Mesenchymal stem cell (in vitro differentiated cells and primary cell): ENCODE results near the gene RAPGEF4.

Source experiments
- DNase-seq: peaks from one replicate; pipeline ENCODE4 v3.0.0-alpha.2; 2013
- H2AFZ ChIP-seq: one replicate; pipeline ENCODE4 v1.6.1; 2013; ENCODE audit warnings: low read depth, mild to moderate bottlenecking, control low read depth, inconsistent platforms, low read length, moderate library complexity
- H2AK5ac ChIP-seq: 2 replicates; pipeline ENCODE4 v1.6.1; 2013; ENCODE audit warnings: low read length, moderate library complexity, mild to moderate bottlenecking, inconsistent platforms; ENCODE audit not compliant: severe bottlenecking
- H2BK120ac ChIP-seq: one replicate; pipeline ENCODE4 v1.6.1; 2013; ENCODE audit warnings: low read depth, mild to moderate bottlenecking, inconsistent platforms, low read length, moderate library complexity
- H2BK12ac ChIP-seq, 2 experiments: one replicate each; pipeline ENCODE4 v1.6.1; 2013; ENCODE audit warnings: inconsistent platforms in 2 of 2, low read length in 2 of 2, mild to moderate bottlenecking in 2 of 2, moderate library complexity in 2 of 2, control low read depth in 1 of 2
- H2BK15ac ChIP-seq: one replicate; pipeline ENCODE4 v1.6.1; 2013; ENCODE audit warnings: mild to moderate bottlenecking, low read depth, inconsistent platforms; ENCODE audit not compliant: poor library complexity, severe bottlenecking
- H2BK5ac ChIP-seq: 2 replicates; pipeline ENCODE4 v1.6.1; 2013; ENCODE audit warnings: low read depth, mild to moderate bottlenecking, low read length, control low read depth, inconsistent platforms; ENCODE audit not compliant: poor library complexity, severe bottlenecking
- H3K14ac ChIP-seq, 2 experiments: one replicate each; pipeline ENCODE4 v1.6.1; 2013; ENCODE audit warnings: inconsistent platforms in 2 of 2, low read length in 2 of 2, control low read depth in 1 of 2, mild to moderate bottlenecking in 1 of 2, moderate library complexity in 1 of 2
- H3K18ac ChIP-seq, 2 experiments: one replicate each; pipeline ENCODE4 v1.6.1; 2013; ENCODE audit warnings: inconsistent platforms in 2 of 2, low read length in 2 of 2, control low read depth in 1 of 2, low read depth in 1 of 2, mild to moderate bottlenecking in 1 of 2
- H3K23ac ChIP-seq, 2 experiments: one replicate each; pipeline ENCODE4 v1.6.1; 2013; ENCODE audit warnings: inconsistent platforms in 2 of 2, low read length in 2 of 2, mild to moderate bottlenecking in 2 of 2, moderate library complexity in 2 of 2, control low read depth in 1 of 2
- H3K27ac ChIP-seq: 2 replicates; pipeline ENCODE4 v1.5.1; 2013; ENCODE audit warnings: mild to moderate bottlenecking, moderate library complexity, low read length, control low read depth, inconsistent platforms; ENCODE audit not compliant: poor library complexity, severe bottlenecking
- H3K27me3 ChIP-seq, 2 experiments: 2 replicates each; pipeline versions ENCODE4 v1.6.1 to v1.7.0; 2013; ENCODE audit warnings: low read length in 2 of 2, mild to moderate bottlenecking in 2 of 2, moderate library complexity in 2 of 2, control low read depth in 1 of 2, inconsistent platforms in 1 of 2; ENCODE audit not compliant: control insufficient read depth in 1 of 2, insufficient read depth in 1 of 2
- H3K36me3 ChIP-seq, 2 experiments: 2 replicates each; pipeline versions ENCODE4 v1.6.1 to v1.7.0; 2013; ENCODE audit warnings: low read length in 2 of 2, control low read depth in 1 of 2, inconsistent platforms in 1 of 2, low read depth in 1 of 2, mild to moderate bottlenecking in 1 of 2; ENCODE audit not compliant: insufficient read depth in 2 of 2, control insufficient read depth in 1 of 2
- H3K4ac ChIP-seq, 2 experiments: one replicate each; pipeline ENCODE4 v1.6.1; 2013; ENCODE audit warnings: inconsistent platforms in 2 of 2, low read length in 2 of 2, mild to moderate bottlenecking in 2 of 2, moderate library complexity in 2 of 2, control low read depth in 1 of 2, low read depth in 1 of 2
- H3K4me1 ChIP-seq: 2 replicates; pipeline ENCODE4 v1.6.1; 2013; ENCODE audit warnings: low read depth, low read length, control low read depth; ENCODE audit not compliant: control insufficient read depth, insufficient read depth
- H3K4me2 ChIP-seq: 2 replicates; pipeline ENCODE4 v1.6.1; 2013; ENCODE audit warnings: low read length, mild to moderate bottlenecking, inconsistent platforms; ENCODE audit not compliant: poor library complexity, severe bottlenecking
- H3K4me3 ChIP-seq, 2 experiments: 2 replicates each; pipeline versions ENCODE4 v1.5.1 to v1.7.0; 2013; ENCODE audit warnings: low read length in 2 of 2, mild to moderate bottlenecking in 2 of 2, control low read depth in 1 of 2, low read depth in 1 of 2; ENCODE audit not compliant: insufficient read depth in 1 of 2
- H3K79me1 ChIP-seq: replicated peaks from 2 replicates; pipeline ENCODE4 v1.6.1; 2013; ENCODE audit warnings: mild to moderate bottlenecking, control low read depth, low read length, inconsistent platforms; ENCODE audit not compliant: poor library complexity, severe bottlenecking
- H3K9ac ChIP-seq: 2 replicates; pipeline ENCODE4 v1.7.0; 2013; ENCODE audit warnings: mild to moderate bottlenecking, low read length, moderate library complexity
- H3K9me3 ChIP-seq: 2 replicates; pipeline ENCODE4 v1.7.0; 2013; ENCODE audit warnings: mild to moderate bottlenecking, low read length; ENCODE audit not compliant: control insufficient read depth
- H4K8ac ChIP-seq: one replicate; pipeline ENCODE4 v1.6.1; 2013; ENCODE audit warnings: inconsistent platforms, mild to moderate bottlenecking, low read length, moderate library complexity
- H4K91ac ChIP-seq: one replicate; pipeline ENCODE4 v1.6.1; 2013; ENCODE audit warnings: mild to moderate bottlenecking, low read length, inconsistent platforms
- WGBS: methylation state at CpG from one replicate; pipeline ENCODE4 v1.1.7; 2013; ENCODE audit warnings: mixed read lengths; 5-methylcytosine and 5-hydroxymethylcytosine counted together

RAPGEF4 gene

DNA sequence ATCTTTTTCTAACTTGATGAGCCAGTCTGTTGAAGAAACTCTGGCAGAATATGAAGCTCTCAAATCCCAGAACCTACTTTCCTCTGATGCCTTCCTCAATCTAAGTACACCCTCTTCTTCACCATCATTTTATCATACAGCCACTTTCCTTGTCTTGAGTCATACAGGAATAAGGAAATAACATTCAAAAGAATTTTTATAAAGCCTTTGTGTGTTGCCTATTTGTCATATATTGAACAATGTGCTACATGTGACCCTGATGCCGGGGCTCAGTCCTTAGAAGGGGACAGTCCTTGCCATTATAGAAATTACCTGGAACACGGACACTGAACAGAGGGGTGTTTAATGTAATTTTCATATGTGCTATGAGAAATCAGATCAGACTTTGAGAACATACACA lies 27.4 kb downstream of the RAPGEF4 start:
- Histone ChIP-seq H3K79me1 (no peaks in the 10 kb centered on the region), H3K4me3 (no peak overlapping the region), H3K4ac (no peak overlapping the region), H3K23ac (no peak overlapping the region), H2AFZ (no peak overlapping the region), H4K91ac (no peak overlapping the region), H3K9ac (no peak overlapping the region), H2BK15ac (no peak overlapping the region), H2BK120ac (no peak overlapping the region), H3K14ac (no peak overlapping the region), H3K9me3 (peaks cover 13% of the 10 kb centered on the region), H2BK5ac (no peak overlapping the region), H4K8ac (no peak overlapping the region), H3K36me3 (no peaks in the 10 kb centered on the region), H2AK5ac (no peak overlapping the region), H3K18ac (no peak overlapping the region), H3K27ac (no peak overlapping the region), H3K4me1 (no peaks in the 10 kb centered on the region), H3K4me2 (no peak overlapping the region), H2BK12ac (no peak overlapping the region), H3K27me3 (peaks cover 4 to 6% of the 10 kb centered on the region in 2 experiments)
- WGBS, result 80% methylated on average over 2 of the region's 2 CpGs
- DNase-seq, result no peak

GRCh38 chr2:172765662-172766061 lies 30.0 kb downstream of the RAPGEF4 start:
- H3K18ac ChIP-seq, result no peak overlapping the region
- H2BK12ac ChIP-seq, result no peak overlapping the region
- no peak overlapping the region for H3K14ac ChIP-seq
- no peaks in the 10 kb centered on the region for H3K79me1 ChIP-seq
- H2AK5ac ChIP-seq, result no peak overlapping the region
- no peak for DNase-seq
- H3K23ac ChIP-seq, result no peak overlapping the region
- no peak overlapping the region for H3K27ac ChIP-seq
- no peak overlapping the region for H2BK120ac ChIP-seq
- H4K8ac ChIP-seq, result no peak overlapping the region
- no peak overlapping the region for H3K9ac ChIP-seq
- no peak overlapping the region for H3K4me2 ChIP-seq
- H4K91ac ChIP-seq, result no peak overlapping the region
- no peak overlapping the region for H3K4me3 ChIP-seq
- H2BK15ac ChIP-seq, result no peak overlapping the region
- no peak overlapping the region for H3K4ac ChIP-seq
- 89% methylated on average over 3 of the region's 4 CpGs for WGBS
- no peaks in the 10 kb centered on the region for H3K4me1 ChIP-seq
- H2BK5ac ChIP-seq, result no peak overlapping the region
- peaks cover 8% of the 10 kb centered on the region for H3K9me3 ChIP-seq
- no peaks in the 10 kb centered on the region for H3K36me3 ChIP-seq
- no peak overlapping the region for H2AFZ ChIP-seq
- H3K27me3 ChIP-seq, result peaks cover 0 to 4% of the 10 kb centered on the region in 2 experiments

DNA sequence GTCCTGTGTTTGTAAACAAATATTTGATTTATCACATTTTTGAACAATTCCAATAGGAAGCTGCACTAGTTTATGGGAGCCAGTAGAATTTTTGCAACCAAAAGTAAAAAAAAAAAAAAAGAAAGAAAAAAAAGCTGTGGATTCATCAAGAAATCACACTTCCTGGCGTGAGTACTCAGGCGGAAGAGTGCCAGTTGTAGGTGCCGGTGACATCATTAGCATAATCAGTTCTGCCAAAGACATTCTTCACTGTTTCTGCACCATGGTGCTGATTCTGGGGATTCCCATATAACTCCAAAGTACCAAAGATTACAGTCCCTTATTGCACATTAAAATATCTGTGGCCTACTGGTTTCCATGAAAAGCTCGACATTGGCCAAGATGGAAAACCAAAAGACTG lies 32.8 kb downstream of the RAPGEF4 start:
- Histone ChIP-seq H3K4me3 (no peak overlapping the region), H3K4ac (no peak overlapping the region), H3K27ac (no peak overlapping the region), H4K91ac (no peak overlapping the region), H2AFZ (no peak overlapping the region), H3K36me3 (no peaks in the 10 kb centered on the region), H3K27me3 (peaks cover 0 to 4% of the 10 kb centered on the region in 2 experiments), H3K4me2 (no peak overlapping the region), H3K14ac (no peak overlapping the region), H3K9ac (no peak overlapping the region), H2BK12ac (no peak overlapping the region), H4K8ac (no peak overlapping the region), H2BK5ac (no peak overlapping the region), H3K23ac (no peak overlapping the region), H2BK120ac (no peak overlapping the region), H2AK5ac (no peak overlapping the region), H3K9me3 (no peaks in the 10 kb centered on the region), H3K79me1 (no peaks in the 10 kb centered on the region), H2BK15ac (no peak overlapping the region), H3K18ac (no peak overlapping the region), H3K4me1 (no peaks in the 10 kb centered on the region)
- no peak for DNase-seq
- 98% methylated on average over 4 of the region's 4 CpGs for WGBS

GRCh38 chr2:172769879-172770278 lies 34.2 kb downstream of the RAPGEF4 start:
- no peak overlapping the region for H3K14ac ChIP-seq
- H4K91ac ChIP-seq, result no peak overlapping the region
- H3K79me1 ChIP-seq, result no peaks in the 10 kb centered on the region
- no peak overlapping the region for H3K18ac ChIP-seq
- no peak overlapping the region for H2AFZ ChIP-seq
- no peak overlapping the region for H3K27ac ChIP-seq
- H3K9ac ChIP-seq, result no peak overlapping the region
- no peak overlapping the region for H2BK5ac ChIP-seq
- no peak overlapping the region for H4K8ac ChIP-seq
- no peak overlapping the region for H3K23ac ChIP-seq
- H3K4me2 ChIP-seq, result no peak overlapping the region
- no peak overlapping the region for H2BK120ac ChIP-seq
- no peak overlapping the region for H2AK5ac ChIP-seq
- H3K4me3 ChIP-seq, result no peak overlapping the region
- H2BK15ac ChIP-seq, result no peak overlapping the region
- no peak overlapping the region for H2BK12ac ChIP-seq
- no peaks in the 10 kb centered on the region for H3K27me3 ChIP-seq
- H3K9me3 ChIP-seq, result no peaks in the 10 kb centered on the region
- H3K4me1 ChIP-seq, result no peaks in the 10 kb centered on the region
- no peaks in the 10 kb centered on the region for H3K36me3 ChIP-seq
- 92% methylated on average over 1 of the region's 1 CpG for WGBS
- DNase-seq, result no peak
- no peak overlapping the region for H3K4ac ChIP-seq
